Chondrocyte (in vitro differentiated cells): ENCODE results near the gene GJC1. TPM values are rescaled to one million over a fixed set of nuclear protein-coding genes. Genes with fewer than 3 reads are reported as not detected.
A peak's percentile ranks its signal among the peaks of the same experiment; 100 is the strongest.
"Not testable (repeated sequence)": the region's sequence is repeated elsewhere in the genome, so short reads cannot be mapped to it uniquely, and the experiment has no call there.

Experiments
- DNase-seq: peaks from one replicate; pipeline ENCODE4 v3.0.0; 2021; ENCODE audit warnings: mixed read lengths, low spot score
- H3K27ac Mint-ChIP-seq: one replicate; pipeline ENCODE4 v1.8.0; 2021; ENCODE audit warnings: mild to moderate bottlenecking, moderate library complexity, mixed read lengths; ENCODE audit not compliant: unreplicated experiment
- H3K27me3 Mint-ChIP-seq: 2 replicates; pipeline ENCODE4 v1.8.0; 2021; ENCODE audit warnings: low read depth, mixed read lengths
- H3K36me3 Mint-ChIP-seq: 2 replicates; pipeline ENCODE4 v1.8.0; 2021; ENCODE audit warnings: low read depth, mixed read lengths
- H3K4me1 Mint-ChIP-seq: 2 replicates; pipeline ENCODE4 v1.8.0; 2021; ENCODE audit warnings: low read depth, mild to moderate bottlenecking, mixed read lengths
- H3K4me3 Mint-ChIP-seq: one replicate; pipeline ENCODE4 v1.8.0; 2021; ENCODE audit warnings: mild to moderate bottlenecking, moderate library complexity, mixed read lengths; ENCODE audit not compliant: unreplicated experiment
- H3K9me3 Mint-ChIP-seq: 2 replicates; pipeline ENCODE4 v1.8.0; 2021; ENCODE audit warnings: low read depth, mixed read lengths
- CTCF ChIP-seq: fragments of 200-600 bp; sonication (generic); IDR thresholded peaks from 2 replicates; pipeline ENCODE4 v1.5.0; 2021; ENCODE audit warnings: antibody characterized with exemption, mild to moderate bottlenecking, moderate library complexity
- total RNA-seq: library from RNA; stranded (reverse); gene quantifications from 3 replicates; pipeline ENCODE4 v1.2.1, GENCODE V29; 2021

Gene GJC1
- total RNA-seq, 1 donor from 2014 or later: 50.5 TPM

- Mint-ChIP-seq H3K27ac (no peak overlapping the region), H3K36me3 (no peaks in the 10 kb centered on the region), H3K4me1 (peaks cover 23% of the 10 kb centered on the region), H3K4me3 (no peak overlapping the region), H3K9me3 (no peaks in the 10 kb centered on the region), H3K27me3 (no peaks in the 10 kb centered on the region)
- no peak for DNase-seq
- TF ChIP-seq CTCF: no peak
Observed at GRCh38 chr17:44812263-44812662, 17.8 kb downstream of the GJC1 start.

GRCh38 chr17:44808656-44809388, 21.3 kb downstream of the GJC1 start:
- not testable (repeated sequence) for H3K27ac Mint-ChIP-seq, H3K27me3 Mint-ChIP-seq, DNase-seq, H3K4me3 Mint-ChIP-seq, H3K9me3 Mint-ChIP-seq
- H3K4me1 Mint-ChIP-seq: peaks cover 37% of the 10 kb centered on the region
- peaks cover 14% of the 10 kb centered on the region for H3K36me3 Mint-ChIP-seq

- no peaks in the 10 kb centered on the region for H3K9me3 Mint-ChIP-seq
- no peak overlapping the region for H3K27ac Mint-ChIP-seq
- DNase-seq: no peak
Observed at GRCh38 chr17:44808156-44808555, 21.9 kb downstream of the GJC1 start.

GRCh38 chr17:44807817-44808155, 22.3 kb downstream of the GJC1 start:
- Mint-ChIP-seq H3K36me3 (peaks cover 14% of the 10 kb centered on the region), H3K4me1 (peaks cover 36% of the 10 kb centered on the region), H3K9me3 (no peaks in the 10 kb centered on the region), H3K4me3 (no peak overlapping the region), H3K27ac (no peak overlapping the region), H3K27me3 (no peaks in the 10 kb centered on the region)
- no peak for TF ChIP-seq CTCF
- no peak for DNase-seq

More at GRCh38 chr17:44808156-44808555, 21.9 kb downstream of the GJC1 start:
- Mint-ChIP-seq H3K36me3 (peaks cover 14% of the 10 kb centered on the region), H3K27me3 (no peaks in the 10 kb centered on the region), H3K4me3 (no peak overlapping the region), H3K4me1 (peaks cover 36% of the 10 kb centered on the region)
- TF ChIP-seq CTCF: no peak

GRCh38 chr17:44807093-44807816, 22.8 kb downstream of the GJC1 start:
- Mint-ChIP-seq H3K27ac (peak overlapping the region; percentile 5), H3K4me1 (peaks cover 40% of the 10 kb centered on the region), H3K9me3 (no peaks in the 10 kb centered on the region), H3K36me3 (peaks cover 14% of the 10 kb centered on the region), H3K27me3 (no peaks in the 10 kb centered on the region), H3K4me3 (no peak overlapping the region)
- TF ChIP-seq CTCF: no peak
- DNase-seq: no peak
